Activated gamma-delta T cell (primary cell): ENCODE data around the gene FOXO6.

ENCODE experiments used
- DNase-seq: peaks from one replicate; lab custom pipeline; 2025; lab: John Stamatoyannopoulos, UW

FOXO6 gene

DNA sequence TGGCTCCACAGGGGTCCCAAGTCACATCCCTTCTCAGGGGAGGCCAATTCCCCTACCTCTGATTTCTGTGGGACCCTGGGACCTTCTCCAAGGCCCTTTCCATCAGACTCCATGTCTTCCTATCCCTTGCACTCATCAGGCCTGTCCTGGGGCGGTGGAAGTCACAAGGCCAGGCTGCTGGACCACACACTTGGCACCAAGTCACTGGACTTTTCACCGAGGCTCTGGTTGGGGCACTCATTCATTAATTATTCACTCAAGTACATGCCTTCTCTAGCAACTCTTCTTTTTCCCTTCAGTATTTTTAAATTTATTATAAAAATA, 11.2 kb upstream of the FOXO6 start:
- DNase-seq, result no peak

DNA sequence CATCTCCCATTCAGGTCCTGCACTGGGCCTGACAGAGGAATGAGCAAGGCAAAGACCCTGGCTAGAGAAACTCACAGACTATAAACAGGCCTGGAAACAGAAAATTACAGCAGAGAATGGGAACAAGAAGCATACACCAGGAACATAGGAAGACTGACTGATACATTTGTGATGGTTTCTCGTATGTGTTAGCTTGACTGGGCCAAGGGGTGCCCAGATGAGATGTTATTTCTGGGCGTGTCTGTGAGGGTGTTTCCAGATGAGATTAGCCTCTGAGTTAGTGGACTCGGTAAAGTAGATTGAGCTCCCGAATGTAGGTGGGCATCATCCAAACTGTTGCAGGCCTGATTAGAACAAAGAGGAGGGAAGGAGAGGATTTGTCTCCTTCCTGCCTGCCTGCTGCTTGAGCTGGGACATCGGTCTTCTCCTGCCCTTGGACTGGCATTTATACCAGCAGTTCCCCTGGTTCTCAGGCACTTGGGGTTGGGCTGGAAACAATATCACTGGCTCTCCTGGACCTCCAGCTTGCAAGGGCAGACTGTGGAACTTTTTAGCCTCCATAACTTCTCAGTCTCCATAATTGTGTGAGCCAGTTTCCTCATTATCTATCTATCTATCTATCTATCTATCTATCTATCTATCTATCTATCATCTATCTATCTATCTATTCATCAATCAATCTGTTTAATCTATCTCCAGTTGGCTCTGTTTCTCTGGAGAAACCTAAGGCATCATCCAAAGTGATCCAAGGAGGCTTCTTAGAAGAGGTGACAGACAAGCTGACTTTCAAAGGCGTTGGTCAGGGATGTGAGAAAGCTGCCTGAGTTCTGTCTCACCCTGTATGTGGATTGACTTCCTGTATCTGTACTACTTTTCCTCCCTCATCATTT, 9.7 kb upstream of the FOXO6 start:
- DNase-seq, result no peak

DNA sequence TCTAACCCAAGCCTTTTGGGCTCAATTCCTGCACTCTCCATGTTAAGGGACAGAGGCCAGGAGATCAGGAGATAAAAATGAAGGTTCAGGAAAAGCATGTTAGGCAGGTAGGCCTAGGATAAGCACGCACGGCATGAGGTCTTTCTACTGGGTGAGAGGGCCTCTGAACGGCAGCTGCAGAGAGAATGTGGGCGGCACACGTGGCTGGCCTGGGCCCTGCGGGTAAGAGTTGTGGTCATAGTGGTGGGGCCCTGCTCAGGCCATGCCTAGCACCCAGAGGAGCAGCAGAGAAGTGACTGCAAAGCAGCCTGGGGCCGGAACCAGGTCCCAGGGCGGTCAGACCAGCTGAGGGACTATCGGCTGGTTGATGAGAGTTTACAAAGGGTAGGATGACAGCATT, 7.5 kb upstream of the FOXO6 start:
- DNase-seq, result no peak

DNA sequence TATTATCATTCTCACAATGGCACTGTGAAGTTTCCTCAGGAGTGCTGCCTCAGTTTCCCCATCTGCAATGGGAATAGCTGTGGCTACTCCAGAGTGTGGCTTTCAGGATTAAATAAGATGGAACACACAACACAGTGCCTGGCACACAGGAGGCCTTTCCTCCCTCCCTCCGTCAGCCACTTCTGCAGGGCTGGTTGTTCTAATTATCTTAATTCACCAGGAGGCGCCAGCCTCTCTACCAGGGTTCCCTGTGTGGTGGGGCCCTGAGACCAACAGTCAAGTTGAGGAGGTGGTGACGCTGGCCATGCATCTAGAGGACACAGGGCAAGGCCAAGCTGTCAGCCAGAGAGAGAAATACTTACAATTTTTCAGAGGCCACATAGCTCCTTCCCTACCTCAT, 6.3 kb upstream of the FOXO6 start:
- DNase-seq, result no peak

DNA sequence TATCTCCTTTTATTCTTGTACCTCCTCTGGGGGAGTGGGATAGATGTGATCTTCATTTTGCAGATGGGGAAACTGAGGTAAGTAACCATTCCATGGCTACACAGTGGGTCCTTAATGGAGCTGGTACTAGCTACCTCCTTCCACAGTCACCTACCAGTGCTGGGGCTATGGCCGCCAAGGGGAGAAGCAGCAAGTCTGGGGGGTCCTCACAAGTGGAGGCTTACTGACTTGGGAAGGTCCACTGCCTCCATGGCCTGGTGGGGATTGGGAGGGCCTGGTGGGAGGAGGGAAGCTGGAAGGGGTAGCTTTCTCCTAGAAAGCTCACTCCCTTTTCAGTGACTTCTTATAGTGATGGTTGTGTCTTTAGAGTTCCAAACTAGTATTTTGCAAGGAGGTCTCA, 5.9 kb upstream of the FOXO6 start:
- no peak for DNase-seq

DNA sequence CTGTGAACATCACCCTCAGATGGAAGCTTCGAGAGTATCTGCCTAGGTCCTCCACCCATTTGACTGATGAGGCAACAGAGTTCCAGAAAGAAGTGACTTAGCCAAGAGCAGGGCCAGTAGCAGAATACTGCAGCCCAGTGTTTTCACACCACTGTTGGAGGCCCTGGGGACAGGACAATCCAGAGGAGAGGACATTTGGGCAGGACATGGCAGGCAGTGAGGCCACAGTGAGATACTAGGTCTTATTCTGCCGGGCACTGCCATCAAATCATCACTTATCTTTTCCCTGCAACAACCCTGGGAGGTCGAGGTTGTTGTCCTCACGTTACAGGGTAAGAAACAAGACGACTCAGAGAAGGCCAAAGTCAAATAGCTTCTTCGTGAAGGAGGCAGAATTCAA, 5.5 kb upstream of the FOXO6 start:
- DNase-seq, result no peak

DNA sequence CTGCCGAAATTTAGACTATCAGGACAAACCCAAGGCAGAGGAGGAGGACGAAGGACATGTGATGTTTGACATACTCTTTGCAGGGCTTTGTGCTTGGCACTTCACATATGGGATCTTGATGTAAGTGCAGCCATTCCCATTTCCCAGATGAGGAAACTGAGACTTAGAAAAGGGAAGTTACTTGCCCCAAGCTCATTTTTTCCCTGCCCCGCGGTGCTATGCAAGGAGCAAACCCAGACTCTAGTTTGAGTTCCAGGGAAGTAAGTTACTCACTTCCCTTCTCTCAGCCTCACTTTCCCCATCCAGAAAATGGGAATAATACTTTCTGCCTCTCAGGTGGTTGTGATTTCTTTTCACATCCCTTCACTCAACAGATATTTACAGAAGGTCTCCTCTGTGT, 4.5 kb upstream of the FOXO6 start:
- no peak for DNase-seq

DNA sequence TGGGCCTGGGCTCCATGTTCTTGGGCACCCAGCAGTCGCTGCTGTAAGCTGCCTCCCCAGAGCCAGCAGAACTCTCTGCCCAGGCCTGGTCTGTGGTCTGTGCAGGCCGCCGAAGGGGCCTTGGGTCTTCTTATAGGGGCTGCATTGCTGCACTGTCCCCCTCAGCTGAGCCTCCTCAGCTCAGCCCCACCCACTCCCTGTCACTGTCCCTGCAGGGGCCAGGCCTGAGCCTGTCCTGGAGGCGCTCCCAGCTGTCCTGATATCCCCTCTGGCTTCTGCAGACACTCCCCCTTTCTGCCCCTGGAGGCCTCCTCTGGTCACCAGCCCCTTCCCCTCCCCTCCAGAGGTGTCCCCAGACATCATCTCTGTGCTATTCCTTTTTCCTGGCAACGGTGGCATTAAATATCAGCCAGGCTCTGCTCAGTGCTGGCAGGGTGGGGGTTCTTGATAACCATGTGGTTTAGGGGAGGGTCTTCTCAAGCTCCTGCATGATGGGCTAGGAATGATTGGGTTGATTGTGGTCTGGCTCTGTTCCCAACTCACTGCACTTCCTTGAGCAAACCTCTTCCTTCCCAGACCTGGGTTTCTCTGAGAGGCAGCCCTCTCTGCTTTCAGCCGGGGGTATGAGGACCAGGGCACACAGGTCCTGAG, 3.7 kb upstream of the FOXO6 start:
- DNase-seq, result no peak

DNA sequence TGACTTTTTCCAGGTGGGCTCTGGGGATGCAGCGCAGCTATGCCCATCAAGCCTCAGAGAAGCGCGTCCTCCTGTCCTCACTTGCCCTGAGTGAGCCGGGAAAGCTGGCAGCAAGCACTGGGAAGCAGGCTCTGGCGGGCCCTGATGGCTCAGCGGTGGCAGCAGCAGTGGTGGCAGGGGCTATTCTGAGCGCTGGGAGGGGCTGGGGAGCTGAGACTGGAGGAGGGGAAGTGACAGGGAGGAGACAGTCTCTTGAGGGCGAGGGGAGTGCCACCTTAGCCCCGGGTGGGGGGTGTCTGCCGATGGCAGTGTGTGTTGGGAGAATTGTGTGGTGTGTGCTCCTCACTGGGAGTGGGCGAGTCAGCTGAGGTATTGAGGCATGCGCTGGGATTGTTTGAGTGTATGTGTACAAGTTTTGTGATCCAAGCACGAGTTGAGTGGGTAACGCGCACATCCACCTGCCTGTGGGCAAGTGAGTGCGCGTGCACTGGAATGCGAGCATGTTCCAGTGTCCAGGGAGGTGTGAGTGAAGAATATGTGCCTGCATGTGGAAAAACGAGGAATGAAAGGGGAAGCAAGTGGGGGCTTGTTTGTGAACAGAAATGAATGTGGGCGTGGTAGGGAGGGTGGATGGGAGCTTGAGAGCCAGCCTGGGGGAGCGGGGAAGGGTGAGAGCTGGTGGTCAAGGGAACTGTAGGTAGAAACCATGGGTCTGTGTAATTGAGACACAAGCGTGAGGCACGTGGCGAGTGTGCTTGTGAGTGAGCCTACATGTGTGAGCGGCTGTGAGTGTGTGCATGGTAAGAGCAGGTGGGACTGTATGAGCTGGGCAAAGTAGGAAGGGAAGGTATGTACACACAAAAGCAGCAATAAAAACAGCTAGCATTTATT, 2.9 kb upstream of the FOXO6 start:
- DNase-seq, result no peak

DNA sequence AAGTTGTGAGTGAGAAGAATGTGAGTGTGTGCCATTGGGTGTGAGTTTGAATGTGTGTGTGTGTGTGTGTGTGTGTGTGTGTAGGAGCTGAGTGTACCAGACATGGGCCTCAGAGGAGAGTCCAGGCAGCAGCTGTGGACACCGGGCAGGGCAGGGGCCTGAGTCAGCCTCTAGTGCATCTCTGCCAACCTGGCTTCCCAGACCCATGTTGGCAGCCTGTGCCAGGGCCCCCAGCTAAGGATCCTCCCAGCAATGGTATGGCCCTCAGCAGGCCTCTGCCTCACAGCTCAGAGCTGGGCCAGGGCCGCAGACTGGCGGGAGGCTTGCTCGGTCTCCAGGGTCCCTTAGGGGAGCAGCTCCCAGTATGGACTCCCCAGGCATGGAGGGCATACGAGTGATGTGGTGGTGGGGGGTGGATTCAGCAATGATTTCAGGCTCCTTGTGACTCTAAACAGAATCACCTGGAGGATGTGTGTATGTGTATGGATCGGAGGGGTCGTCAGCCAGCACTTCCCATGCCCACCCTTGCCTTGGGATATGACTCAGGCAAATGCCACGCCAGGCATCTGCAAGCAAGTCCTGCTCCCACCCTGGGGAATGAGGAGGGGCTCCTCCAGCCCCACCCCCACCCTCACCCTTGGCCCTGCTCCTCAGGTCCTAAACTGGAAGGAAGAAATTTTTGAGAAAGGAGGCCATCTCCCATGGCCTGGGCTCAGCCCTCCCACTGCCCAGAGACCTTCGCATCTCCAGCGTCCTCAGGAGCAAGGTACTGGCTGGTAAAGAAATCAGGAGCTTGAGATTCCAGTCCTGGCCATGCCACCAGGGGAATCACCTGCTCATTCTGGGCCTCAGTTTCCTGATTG, 1.8 kb upstream of the FOXO6 start:
- no peak for DNase-seq

DNA sequence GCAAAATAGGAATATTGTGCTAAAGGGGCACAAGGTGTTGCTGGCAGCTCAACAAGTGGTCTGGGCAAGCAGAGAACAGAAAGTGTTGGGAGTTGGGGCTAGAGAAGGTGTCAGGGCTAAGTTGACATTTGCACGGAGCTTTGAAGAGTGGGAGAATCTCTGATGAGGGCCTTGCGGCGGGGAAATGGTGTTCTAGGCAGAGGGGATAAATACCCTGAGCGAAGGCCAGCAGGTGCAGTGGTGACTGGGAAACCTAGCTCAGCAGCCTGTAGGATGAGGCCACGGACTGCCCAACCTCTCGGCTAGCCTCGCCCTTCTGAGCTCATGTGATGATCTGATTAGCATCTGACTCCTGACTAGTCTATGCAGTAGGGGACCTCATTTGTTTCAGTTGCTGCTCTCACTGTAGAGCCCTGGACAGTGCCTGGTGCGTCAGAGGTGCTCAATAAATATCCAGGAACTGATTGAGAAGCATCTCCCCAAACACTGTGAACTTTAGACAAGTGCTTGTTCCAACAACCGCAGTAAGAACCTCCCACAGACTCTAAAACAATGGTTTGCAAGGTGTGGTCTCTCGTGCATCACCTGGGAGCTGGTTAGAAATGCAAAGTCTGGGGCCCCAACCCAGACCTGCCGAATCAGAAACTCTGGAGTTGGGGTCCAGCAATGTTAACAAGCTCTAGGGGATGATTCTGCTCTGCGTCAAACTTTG, 1.0 kb upstream of the FOXO6 start:
- DNase-seq, result no peak

DNA sequence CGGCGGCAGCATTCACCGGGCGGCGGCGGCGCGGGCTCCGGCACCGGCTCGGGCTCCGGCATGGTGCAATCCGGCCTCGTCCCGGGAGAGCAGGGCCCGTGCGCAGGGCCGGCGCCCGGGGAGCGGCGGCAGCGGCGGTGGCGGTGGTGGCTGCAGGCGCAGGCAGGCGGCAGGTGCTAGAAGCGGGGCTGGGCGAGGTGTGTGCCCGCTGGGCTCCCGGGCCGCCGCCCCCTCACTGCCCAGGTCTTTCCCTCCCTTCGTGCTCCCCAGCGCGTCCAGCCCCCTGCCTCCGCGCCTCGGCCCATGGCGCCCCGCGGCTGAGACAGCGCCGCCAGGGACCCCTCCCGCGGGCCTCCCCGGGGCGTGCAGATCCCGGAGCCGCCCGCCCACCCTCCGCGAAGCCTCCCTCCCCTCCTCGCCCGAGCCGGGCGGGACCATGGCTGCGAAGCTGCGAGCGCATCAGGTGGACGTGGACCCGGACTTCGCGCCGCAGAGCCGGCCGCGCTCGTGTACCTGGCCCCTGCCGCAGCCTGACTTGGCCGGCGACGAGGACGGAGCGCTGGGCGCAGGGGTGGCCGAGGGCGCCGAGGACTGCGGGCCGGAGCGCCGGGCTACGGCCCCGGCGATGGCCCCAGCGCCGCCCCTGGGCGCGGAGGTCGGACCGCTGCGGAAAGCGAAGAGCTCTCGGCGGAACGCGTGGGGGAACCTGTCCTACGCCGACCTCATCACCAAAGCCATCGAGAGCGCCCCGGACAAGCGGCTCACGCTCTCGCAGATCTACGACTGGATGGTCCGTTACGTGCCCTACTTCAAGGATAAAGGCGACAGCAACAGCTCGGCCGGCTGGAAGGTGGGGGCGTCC, 492 bp downstream of the FOXO6 start:
- no peak for DNase-seq

DNA sequence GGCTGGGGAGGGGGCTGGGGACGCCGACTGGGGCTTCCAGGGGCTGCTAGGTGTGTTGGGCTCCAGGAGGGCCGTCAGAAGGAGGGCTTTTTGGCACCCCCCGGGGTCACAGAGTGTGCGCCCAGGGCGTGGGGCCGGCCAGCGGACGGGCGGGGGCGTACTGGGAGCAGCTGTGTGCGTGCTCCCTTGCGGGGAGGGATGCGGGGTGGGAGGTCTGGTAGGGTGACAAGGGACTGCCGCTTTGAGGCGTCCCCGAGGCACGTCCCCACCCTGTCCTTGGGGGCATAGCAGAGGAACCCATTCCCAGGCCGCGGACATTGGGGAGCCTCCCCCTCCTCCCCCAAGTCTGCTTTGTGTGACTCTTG, 1.1 kb downstream of the FOXO6 start:
- no peak for DNase-seq

DNA sequence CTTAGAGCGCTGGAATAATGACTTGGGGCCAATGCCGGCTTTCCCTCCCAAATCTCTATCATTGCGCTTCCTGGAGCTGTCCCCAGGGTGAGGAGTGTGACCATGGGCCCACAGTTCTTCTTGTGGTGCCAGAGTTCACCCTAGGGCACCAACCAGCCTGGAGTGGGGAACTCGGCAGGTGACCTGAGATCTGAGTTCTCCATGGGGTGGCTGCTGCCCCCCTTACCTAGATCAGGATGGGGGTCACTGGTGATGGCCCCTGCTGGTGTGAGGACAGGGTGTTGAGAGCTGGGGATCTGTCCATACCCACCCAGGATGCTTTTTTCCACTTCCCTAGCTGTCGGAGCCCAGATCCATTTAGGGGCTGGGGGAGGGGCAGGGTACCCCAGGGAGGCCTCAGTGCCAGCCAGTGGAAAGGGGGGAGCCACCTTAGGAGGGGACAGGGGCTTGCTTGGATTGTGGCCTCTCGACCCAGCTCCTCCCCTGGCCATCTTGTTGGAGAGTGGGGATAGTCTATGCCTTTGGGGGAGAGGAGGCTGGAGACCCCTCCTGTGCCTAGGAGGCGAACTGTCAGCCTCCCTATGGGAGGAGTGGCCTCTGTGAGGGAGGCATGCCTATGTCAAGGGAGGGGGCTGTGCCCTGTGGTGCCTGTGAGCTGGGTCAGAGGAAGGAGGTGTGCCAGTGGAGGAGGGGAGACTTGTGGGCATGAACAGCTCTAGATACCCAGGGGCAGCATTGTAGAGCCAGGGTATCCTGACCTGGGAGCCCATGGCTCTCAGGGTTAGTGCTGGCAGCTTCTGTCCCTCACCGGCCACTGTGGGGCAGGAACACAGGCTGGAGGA, 1.7 kb downstream of the FOXO6 start:
- no peak for DNase-seq

DNA sequence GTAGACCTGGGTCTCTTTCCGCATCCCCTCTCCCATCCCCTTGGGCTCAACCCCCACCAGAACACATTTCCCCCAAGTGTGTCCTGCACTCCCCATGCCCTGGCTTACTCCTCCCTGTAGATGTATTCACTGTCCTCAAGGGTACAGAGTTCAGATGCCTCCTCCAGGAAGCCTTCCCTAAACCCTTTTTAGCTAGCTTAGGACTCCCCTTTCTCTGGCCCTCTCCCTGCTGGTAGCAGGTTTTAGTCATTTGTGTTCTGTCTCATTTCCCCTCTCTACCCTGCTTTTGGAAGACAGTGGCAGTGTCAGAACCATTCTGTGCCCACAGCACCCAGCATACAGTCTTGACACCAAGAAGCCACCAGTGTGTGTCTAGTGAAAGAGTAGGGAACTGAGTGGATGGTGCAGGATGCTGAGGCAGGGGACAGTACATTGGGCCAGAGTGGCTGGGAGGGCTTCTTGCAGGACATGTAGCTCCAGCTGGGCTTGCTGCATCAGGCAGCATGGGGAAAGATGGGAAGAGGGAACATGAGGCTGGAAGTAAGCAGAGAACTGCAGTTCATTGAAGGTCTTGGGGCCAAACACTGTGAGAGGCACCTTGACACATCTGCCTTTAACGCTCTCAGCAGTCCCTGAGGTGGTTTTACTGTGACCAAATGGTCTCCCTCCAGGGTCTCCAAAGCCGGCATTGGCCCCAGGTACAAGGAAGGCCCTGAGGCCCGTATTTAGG, 2.5 kb downstream of the FOXO6 start:
- no peak for DNase-seq

DNA sequence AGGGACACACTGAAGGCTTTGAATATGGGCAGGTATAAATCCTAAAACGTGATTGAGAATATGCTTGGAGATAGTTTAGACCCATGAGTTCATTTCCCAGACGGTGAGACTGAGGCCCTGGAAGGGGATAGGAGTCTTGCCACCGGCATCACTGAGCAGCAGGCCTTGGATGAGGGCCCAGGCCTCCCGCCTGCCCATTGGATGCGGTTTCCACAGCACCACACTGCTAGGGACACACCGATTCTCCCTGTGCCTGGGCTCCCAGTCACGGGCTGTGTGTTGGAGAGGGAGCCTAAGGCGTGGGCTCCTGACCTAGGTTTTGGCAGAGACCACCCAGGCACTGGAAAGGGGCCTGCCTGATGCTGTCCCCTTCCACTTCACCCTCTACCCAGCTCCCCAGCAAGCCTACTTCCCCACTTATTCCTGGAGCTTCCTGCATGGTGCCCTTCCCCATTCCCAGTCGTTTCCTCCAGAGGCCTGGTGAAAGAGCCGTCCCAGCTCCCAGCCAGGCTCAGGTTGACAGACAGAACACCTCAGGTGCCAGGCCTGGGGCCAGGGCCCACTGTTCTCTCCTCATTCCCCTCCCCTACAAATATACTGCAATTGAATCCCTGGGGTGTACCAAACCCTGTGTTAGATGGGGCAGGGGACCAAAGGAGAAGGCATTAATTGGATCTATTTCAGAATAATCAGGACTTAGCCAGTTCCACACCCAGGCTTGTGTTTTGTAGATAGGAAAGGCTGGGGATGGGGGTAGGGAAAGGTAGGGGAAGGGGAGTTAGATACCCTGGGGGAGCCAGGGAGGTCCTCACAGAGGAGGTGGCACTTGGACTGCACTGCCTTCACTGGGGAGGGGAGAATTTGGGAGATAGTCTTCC, 3.4 kb downstream of the FOXO6 start:
- no peak for DNase-seq

DNA sequence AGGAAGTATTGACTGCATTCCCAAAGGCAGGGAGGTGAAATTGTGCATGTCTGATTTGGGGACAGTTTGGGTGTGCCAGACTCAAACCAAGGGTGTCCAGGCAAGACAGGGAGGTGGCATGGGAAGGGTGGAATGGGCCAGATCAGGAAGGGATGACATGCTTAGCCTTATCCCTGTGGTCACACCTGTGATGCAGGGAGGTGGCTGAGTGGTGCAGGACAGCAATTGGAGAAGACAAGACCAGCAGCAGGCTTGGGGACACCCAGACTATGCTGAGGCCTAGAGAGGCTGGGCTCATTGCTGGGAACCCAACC, 4.0 kb downstream of the FOXO6 start:
- DNase-seq, result no peak
